A549 treated with ZK216348 at 1 μM for 4 hours (cell line): ENCODE measurements around the gene C12orf56. TPM values are rescaled to one million over a fixed set of nuclear protein-coding genes. Genes with fewer than 3 reads are reported as not detected.

ENCODE experiments used
- total RNA-seq: library from RNA; stranded (reverse); fragments of 200-300 nt; extraction: Qiagen RNA extraction; gene quantifications from 5 replicates; pipeline ENCODE4 v1.2.3, GENCODE V29; 2022; ENCODE audit warnings: low read depth

The C12orf56 gene
- 0.12 TPM in 1 of 5 replicates, not detected in the others for total RNA-seq

GRCh38 chr12:64390275-64390851, at the start of gene C12orf56:
TSS of gene C12orf56 (minus strand) at chr12:64390758. CDS start at chr12:64390565, 193 bp downstream.

DNA sequence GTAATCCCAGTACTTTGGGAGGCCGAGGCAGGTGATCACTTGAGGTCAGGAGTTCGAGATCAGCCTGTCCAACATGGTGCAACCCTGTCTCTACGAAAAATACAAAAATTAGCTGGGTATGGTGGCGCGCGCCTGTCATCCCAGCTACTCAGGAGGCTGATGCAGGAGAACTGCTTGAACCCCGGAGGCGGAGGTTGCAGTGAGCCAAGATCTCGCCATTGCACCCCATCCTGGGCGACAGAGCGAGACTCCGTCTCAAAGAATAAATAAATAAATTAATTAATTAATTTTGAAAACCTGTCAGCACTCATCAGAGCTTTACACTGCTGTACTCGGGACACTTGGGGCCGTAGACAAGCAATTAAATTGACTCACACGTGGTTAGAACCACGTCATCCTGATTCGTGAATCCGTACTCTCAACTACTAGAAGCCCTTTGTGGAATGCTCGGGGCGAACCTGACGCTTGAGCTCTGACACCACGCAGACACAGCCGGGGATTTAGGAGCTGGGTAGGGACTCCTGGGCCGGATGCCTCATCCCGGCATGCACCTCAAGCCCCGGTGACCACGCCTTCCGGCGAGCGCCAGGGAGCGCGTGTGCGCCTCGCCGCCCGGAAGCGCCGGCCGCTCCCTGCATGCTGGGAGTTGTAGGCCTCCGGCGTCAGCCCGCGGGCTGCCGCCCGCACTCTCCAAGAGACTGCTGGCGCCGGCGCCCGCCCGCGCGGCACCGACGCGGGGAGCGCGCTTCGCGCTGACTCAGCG, 13.3 kb upstream of the C12orf56 start, which contains the start of gene XPOT:
XPOT (plus strand) TSS at position 686 of the 763 bp plus-strand sequence. CDS start 5,644 bp downstream, outside the sequence.

DNA sequence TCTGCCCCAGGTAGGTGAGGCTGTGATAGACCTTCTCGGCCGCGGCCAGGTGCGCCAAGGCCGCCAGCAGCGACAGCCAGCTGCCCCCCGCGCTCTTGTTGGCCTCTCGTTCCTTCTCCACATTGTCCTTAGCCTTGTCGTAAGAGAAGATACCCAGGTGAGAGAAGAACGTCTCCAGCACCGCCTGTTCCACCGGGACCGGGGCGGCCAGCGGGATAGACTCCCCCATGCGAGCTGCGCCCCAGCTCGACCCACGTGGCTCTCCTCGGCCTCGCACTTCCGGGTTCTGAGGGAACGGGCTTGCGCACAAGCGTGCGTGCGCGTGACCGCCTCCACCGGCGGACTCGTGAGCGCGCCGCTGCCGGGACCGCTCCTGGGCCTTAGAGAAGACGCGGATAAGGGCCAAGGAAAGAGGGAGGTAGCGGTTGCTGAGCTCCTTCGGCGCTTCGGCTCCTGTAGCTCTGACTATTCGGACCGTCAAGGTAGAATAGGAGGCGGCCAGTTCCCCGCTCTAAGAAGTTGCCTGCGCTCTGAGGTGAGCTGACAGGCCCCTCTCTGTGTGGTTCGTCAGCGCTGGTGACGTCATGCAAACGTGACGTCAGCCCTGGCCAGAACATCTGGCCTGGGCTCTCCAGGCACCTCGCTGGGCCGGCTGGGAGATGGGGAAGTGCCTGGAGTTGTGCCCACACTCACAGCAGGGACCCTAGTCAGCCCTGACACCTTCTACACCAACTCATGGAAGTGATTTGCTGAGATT, 168.4 kb downstream of the C12orf56 start, which contains the start of gene KICS2:
KICS2 (minus strand) TSS at position 288 of the 757 bp plus-strand sequence; CDS start at position 229, 59 bp downstream.

Other genes with a start within 250 kb of the C12orf56 start
- 4.6 to 9.8 TPM (median 7.7 TPM) in 5 replicates for gene KICS2, start 168.5 kb downstream of the C12orf56 start, total RNA-seq
- gene XPOT, start 13.6 kb upstream of the C12orf56 start, total RNA-seq: 41.6 to 55.5 TPM (median 50.1 TPM) in 5 replicates
- 16.4 to 30.8 TPM (median 23.2 TPM) in 5 replicates for gene TBK1, start 61.4 kb upstream of the C12orf56 start, total RNA-seq
- 24.2 to 31.2 TPM (median 28.7 TPM) in 5 replicates for gene RASSF3, start 219.7 kb upstream of the C12orf56 start, total RNA-seq